Testis (tissue), 2 donors: Measurements from ENCODE around the gene BCL7A.

Source experiments
- CTCF ChIP-seq, 3 experiments: fragments of 450-650 bp in 2 of 3; fragments of 200-600 bp in 1 of 3; sonication (generic) in 1 of 3; IDR thresholded peaks; one replicate each; pipeline ENCODE4 v1.5.1; 2016 to 2019; ENCODE audit warnings: antibody characterized with exemption in 3 of 3, mild to moderate bottlenecking in 2 of 3, moderate library complexity in 1 of 3
- POLR2A ChIP-seq: fragments of 450-650 bp; IDR thresholded peaks from one replicate; pipeline ENCODE4 v1.6.1; 2017; ENCODE audit warnings: antibody characterized with exemption, mild to moderate bottlenecking, moderate library complexity

DNA sequence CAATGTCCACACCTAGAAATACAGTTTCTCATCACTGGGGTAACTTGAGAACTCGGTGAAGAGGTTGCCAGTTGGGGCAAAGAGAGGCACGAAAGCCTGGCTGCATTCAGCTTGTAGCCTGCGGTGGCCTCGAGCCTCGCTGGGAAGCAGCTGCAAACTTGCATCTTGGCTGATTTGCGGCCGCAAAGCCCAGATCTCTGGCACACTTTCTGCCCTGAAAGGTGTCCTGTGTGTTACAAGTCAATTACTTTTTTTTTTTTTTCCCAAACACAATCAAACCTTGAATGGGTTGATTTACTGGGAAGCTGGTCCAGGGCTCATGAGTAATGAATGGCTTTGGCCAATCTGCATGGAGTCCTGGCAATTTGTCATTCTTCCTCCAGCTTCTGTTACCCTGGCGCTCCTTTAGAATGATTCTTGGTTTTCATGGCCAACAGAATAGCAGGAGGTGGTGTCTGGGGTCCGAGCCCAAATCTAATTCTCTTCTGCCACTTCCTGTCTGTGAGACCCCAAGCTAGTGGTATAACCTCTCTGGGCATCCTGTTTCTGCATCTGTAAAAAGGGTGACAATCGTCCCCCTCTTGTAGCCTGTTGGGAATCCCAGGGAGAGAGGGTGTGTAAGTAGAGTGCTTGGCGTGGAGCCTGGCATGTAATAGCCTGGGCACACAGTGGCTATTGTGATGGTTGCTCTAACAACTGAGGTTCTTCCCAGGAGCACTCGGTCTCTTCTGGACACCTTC lies 6.7 kb downstream of the BCL7A start:
- no peak for TF ChIP-seq CTCF (IDR thresholded peaks at IDR 0.05)
- TF ChIP-seq POLR2A: no peak
